Measurements from ENCODE around the gene DIDO1.

DNA sequence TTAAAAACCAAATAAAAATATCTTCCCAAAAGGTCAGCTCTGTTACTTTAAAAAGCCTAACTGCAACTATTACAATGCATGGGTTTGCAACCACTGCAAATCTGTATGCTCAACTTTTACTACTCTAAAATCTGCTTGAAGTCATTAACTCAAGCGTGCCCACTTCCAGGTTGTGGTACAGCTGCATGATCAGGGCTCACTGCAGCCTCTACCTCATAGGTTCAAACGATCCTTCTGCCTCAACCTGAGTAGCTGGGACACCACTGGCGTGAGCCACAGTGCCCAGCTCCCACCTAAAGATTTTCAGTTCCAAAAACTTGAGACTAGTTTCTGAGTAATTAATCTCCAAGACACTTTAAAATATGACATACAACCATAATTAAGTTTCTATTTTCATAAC is 8.2 kb downstream of the DIDO1 start:
- TF ChIP-seq, protein P1, sequence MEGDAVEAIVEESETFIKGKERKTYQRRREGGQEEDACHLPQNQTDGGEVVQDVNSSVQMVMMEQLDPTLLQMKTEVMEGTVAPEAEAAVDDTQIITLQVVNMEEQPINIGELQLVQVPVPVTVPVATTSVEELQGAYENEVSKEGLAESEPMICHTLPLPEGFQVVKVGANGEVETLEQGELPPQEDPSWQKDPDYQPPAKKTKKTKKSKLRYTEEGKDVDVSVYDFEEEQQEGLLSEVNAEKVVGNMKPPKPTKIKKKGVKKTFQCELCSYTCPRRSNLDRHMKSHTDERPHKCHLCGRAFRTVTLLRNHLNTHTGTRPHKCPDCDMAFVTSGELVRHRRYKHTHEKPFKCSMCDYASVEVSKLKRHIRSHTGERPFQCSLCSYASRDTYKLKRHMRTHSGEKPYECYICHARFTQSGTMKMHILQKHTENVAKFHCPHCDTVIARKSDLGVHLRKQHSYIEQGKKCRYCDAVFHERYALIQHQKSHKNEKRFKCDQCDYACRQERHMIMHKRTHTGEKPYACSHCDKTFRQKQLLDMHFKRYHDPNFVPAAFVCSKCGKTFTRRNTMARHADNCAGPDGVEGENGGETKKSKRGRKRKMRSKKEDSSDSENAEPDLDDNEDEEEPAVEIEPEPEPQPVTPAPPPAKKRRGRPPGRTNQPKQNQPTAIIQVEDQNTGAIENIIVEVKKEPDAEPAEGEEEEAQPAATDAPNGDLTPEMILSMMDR (conservative IDR thresholded peaks at IDR 0.05; ENCODE audit: low read depth, low read length): no peak
- no peak for TF ChIP-seq EZH2 (IDR thresholded peaks at IDR 0.05; ENCODE audit: low read length, unreplicated experiment)

Measured in PC-3 (cell line).